CD4-positive, alpha-beta T cell treated with Interleukin-2 at 100 ng/mL for 4 hours (primary cell): ENCODE results near the gene ZMYND19.
A peak's percentile ranks its signal among the peaks of the same experiment; 100 is the strongest.
"Not testable (repeated sequence)": the region's sequence is repeated elsewhere in the genome, so short reads cannot be mapped to it uniquely, and the experiment has no call there.

ENCODE experiments used
- DNase-seq: peaks from one replicate; pipeline ENCODE4 v3.0.0-alpha.2; 2020; ENCODE audit warnings: low spot score

Gene ZMYND19

DNA sequence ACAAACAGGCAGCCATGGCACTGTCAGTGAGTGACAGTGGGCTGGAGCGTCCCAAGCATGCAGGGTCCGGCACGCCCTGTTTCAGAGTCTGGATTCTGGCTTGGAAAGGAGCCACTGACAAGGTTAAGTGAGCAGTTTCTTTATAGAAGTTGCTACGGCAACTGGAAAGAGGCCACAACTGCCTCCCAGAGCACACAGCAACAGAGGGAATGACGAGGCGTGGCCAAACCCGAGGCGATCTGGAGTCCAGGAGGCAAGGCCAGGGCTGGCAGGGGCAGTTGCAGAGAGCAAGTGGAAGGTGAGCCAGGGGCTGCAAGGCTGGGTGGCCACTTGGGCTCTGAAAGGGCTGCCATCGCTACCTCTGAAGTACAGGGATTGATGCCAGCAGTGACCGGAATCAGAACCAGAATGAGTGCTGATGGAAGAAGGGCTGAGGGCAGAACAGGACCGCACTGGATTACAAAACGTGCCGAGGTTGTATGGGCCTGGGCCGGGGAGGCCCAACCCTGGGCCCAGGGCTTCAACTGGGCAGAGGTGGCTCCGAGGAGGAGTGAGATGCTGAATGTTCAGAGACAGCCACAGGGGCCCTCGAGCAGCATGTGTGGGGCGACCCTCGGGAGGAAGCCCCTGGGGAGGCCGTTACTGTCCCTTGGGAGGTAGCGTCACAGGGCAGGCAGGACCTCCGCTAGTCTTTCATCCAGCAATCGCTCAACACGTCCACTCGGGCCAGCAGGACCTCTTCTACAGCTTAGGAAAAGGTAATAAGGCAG, 34.1 kb downstream of the ZMYND19 start:
- DNase-seq: no peak

DNA sequence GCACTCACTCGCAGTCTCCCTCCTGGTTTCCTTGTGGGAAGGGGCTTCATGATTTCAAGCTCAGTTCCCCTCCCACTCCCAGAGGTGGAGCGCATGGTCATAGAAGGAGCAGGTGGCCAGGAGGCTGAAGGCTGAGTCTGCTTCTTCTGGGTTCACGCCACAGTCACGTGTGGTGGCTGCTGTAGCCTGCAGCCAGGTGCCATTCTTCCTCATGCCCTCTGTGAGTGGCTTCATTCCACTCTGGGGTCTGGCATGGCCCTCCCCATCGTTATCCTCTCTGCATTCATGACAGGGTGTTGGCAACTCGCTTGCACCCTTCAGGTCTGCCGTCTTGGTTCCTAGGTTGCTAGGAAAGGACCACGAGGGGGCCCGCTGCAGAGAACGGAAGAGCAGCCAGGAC, 35.1 kb downstream of the ZMYND19 start:
- DNase-seq: no peak

DNA sequence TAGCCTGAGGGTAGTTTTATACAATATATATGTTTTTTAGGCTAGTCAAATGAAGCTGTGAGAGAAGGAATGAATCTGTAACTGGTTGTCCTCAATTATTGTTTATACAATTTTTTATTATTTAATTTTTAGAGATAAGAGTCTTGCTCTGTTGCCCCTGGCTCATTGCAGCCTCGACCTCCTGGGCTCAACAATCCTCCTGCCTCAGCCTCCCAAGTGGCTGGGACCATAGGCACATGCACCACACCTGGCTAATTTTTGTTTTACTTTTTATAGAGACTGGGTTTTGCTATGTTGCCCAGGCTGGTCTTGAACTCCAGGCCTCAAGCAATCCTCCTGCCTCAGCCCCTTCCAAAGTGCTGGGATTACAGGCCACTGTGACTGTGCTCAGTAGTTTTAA, 36.0 kb downstream of the ZMYND19 start:
- DNase-seq: no peak

DNA sequence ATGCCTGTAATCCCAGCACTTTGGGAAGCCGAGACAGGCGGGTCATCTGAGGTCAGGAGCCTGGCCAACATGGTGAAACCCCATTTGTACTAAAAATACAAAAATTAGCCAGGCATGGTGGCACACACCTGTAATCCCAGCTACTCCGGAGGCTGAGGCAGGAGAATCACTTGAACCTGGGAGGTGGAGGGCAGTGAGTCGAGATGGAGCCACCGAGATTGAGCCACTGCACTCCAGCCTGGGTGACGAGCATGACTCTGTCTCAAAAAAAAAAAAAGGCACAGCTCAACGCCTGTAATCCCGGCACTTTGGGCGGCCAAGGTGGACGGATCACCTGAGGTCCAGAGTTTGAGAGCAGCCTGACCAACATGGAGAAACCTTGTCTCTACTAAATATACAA, 36.7 kb downstream of the ZMYND19 start:
- not testable (repeated sequence) for DNase-seq

DNA sequence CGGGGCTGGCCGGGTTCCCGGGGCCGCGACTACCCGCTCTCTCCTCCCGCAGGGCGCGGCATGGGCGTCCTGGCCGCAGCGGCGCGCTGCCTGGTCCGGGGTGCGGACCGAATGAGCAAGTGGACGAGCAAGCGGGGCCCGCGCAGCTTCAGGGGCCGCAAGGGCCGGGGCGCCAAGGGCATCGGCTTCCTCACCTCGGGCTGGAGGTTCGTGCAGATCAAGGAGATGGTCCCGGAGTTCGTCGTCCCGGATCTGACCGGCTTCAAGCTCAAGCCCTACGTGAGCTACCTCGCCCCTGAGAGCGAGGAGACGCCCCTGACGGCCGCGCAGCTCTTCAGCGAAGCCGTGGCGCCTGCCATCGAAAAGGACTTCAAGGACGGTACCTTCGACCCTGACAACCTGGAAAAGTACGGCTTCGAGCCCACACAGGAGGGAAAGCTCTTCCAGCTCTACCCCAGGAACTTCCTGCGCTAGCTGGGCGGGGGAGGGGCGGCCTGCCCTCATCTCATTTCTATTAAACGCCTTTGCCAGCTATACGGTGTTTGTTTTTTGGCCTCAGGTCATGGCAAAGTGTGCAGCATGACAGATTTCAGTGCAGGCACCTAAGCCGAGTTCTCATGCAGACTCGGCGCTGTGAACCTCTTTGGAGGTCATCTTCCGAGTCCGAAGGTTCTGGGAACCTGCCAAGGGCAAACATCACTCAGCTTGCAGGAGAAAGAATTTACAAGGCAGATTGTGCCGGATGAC, 38.1 kb downstream of the ZMYND19 start:
- peak; percentile 13 for DNase-seq

DNA sequence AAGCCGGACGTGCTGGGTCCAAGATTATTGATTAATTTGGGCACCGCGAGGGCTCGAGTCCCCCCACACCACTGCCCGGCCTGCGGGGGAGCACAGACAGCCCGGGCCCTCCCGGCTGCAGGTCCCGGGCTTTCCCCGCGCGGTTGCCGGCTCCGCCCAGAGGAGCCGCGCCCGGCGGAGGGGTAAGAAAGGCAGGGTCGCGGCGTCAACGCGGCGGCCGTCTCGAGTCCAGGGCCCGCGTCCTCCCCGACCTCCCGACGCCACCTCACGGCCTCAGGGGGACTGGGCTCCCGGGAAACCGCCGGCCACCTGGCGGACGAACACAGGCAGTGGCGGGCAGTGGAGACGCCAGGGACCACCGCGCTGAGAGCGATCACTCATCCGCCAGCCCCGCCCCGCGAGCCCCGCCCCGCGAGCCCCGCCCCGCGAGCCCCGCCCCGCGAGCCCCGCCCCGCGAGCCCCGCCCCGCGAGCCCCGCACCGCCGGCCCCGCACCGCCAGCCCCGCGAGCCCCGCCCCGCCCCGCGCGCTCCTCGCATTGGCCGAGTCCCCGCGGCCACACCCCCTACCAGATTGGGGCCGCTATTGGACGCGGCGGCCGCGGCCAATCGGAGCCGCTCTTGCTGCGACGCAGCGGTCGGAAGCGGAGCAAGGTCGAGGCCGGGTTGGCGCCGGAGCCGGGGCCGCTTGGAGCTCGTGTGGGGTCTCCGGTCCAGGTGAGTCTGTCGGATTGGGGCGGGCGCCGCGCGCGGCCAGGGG, 38.9 kb downstream of the ZMYND19 start, which contains the start of gene MRPL41:
TSS of gene MRPL41 (plus strand) at position 616 of the 758 bp plus-strand sequence. CDS start 203 bp downstream, outside the sequence.
- peak; percentile 89 for DNase-seq

DNA sequence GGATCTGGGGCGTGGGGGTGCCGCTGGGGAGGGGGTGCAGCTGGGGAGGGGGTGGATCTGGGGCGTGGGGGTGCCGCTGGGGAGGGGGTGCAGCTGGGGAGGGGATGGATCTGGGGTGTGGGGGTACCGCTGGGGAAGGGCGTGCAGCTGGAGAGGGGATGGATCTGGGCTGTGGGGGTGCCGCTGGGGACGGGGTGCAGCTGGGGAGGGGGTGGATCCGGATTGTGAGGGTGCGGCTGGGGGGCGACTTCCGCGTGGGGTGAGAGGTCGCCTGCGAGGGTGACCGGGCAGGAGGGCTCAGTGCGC, 39.4 kb downstream of the ZMYND19 start:
- not testable (repeated sequence) for DNase-seq

DNA sequence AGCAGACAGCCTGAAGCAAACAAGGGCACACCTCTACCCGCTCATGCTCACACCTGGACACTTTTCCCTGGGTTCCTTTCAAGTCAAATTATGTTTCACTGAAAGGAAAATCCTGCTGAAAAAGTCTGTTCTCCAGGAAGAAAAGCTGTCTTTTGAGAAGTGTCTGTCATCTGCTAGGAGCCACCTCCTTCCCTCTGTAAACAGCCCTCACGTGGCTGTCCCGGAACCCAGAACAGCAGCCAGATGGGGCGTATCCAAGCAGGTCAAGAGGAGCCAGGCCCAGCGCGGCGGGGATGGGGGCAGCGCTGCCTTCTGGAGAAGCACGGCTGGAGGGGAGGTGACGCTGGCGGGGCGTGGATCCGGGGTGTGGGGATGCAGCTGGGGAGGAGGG, 40.1 kb downstream of the ZMYND19 start, which contains the start of gene PNPLA7:
TSS of gene PNPLA7 (minus strand) at position 172 of the 391 bp plus-strand sequence. CDS start 205 bp downstream, outside the sequence.
- peak; percentile 57 for DNase-seq

DNA sequence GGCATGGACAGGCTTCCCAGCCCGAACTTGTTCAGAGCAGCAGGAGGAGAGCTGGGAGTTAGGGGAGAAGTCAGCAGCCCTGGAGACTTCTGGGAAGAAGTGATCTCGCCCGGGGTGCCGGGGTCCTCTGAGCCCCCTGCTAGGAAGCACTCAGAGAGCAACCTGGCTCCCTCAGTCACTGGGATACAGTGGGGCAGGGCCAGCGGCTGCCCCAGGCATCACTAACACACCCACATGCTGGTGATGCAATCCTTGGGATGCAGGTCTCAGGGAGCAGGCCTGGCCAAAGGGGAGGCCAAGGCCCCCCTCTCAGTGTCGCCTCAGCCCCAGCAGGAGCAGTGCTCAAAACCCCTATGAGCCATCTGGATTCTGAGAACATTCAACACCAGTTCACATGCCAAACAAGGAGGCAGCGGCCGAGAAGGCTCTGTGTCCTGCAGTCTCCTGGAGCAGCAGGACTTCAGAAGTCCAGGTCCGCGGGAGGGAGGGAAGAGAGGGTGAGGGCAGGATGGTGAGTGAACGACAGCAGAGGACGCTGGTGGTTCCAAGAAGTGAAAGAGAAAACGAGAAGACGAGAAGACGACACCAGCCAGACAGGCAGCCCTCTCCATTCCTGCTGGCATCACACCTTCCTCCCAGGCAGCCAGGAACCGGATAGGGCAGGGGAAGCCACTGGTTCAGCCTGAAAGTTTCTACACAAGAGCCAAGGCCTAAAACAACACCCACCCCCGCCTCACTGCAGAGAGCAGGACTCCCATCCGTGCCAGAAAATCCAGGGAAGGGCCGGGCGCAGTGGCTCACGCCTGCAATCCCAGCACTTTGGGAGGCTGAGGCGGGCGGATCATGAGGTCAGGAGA, 42.4 kb downstream of the ZMYND19 start:
- DNase-seq: no peak

DNA sequence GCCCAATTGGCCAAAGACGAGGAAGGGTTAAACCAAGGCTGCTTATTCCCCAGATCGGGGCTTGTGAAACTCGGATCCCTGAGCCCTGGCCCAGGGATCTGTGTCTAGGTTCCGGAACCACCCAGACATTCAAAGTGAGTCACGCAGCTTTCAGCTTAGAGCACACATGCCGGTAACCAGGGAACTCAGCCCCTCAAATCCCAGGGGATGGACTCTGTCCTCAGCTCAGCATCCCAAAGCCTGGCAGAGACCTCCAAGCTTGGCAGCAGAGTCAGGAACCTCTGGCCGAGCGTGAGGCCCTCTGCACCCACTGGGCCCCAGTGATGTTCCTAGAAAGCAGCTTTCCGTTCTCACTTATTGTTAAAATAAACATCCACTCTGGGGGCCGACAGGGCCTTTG, 45.2 kb downstream of the ZMYND19 start:
- DNase-seq: no peak

DNA sequence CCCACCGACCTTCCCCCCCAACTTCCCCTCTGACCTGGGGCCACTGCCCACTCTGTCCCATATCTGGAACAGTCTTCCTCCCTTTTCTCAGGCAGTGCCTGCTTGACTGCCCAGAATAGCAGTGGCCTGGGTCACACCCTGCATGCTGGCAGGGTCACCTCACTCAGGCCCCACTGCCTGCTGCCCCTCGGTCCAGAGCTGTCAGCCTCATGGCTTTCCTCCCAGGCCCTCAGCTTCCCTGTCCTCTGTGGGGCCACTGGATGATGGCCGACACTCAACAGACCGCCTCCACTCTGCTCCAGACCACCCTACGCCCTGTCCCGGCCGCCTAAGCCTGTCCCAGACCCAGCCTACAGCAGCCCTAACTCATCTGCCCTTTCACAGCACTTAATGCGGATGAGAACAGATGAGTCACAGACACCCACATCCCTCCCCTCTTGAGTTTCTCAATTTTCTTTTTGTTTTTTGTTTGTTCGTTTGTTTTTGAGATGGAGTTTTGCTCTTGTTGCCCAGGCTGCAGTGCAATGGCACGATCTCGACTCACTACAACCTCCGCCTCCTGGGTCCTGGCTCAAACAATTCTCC, 46.0 kb downstream of the ZMYND19 start:
- no peak for DNase-seq

DNA sequence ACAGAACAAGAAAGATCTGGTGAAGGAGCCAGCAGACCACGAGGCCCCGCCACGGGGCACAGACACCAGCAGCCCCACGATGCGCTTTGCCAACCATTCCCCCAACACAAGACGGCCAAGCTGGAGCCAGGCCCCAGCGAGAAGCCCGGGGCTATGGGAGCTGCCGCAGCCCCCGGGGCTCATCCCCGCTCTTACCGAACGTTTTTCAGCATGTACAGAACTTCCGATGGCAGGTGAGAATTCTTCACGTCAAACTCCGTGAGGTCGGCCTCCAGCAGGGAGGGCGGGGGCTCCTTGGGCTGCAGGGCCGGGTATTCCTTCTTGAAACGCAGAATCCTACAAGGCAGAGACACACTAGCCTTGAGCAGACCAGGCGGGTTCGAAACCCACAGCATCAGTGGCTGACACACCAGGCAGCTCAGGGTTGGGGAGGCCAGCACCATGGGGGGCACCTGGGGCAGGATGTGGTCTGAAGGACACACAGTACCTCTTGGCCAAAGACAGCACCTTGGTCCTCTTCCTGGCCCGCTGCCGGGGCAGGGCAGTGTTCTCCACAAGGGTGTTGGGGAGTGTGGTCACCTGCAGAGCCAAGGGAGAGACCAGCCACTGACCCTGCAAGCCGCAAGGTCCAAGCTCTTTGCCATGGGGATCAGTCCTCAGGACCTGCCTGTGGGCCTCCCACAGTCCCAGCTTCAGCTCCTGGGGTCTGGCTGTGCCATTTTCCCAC, 46.9 kb downstream of the ZMYND19 start:
- DNase-seq: no peak

DNA sequence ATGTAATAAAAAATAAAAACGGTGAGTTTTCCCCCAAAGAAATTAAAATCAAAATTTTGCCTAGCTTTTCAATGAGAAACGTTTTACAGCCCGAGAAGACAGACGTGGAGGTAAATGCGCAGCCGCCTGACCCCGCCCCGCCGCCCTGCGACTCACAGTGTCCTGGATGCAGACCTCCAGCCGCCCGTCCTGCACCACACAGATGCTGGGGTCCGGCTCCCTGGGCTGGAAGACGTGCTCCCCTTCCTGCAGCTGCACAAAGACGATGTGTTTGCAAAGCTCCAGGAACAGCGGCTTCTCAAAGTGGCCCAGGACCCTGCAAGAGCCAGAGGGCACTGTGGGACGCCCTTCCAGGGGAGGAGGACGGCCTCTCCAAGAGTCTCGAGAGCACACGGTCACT, 47.8 kb downstream of the ZMYND19 start:
- no peak for DNase-seq

DNA sequence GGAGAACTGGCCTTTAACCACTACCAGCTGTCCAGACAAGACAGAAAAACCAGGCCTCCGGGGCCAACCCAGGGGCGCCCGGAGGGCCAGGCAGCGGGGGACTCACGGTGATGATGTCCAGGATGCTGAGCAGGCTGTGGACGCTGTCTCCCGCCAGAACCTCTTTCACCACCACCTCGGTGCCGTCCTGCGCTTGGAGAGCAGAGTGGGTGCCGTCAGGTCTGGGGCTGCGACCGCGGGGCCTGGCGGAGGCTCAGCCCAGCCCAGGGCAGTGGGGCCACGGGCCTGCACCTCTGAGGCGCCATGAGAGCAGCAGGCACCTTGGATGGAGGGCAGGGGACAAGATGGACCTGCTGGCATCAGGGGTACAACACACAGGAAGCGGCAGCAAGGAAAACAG, 49.8 kb downstream of the ZMYND19 start:
- DNase-seq: no peak

DNA sequence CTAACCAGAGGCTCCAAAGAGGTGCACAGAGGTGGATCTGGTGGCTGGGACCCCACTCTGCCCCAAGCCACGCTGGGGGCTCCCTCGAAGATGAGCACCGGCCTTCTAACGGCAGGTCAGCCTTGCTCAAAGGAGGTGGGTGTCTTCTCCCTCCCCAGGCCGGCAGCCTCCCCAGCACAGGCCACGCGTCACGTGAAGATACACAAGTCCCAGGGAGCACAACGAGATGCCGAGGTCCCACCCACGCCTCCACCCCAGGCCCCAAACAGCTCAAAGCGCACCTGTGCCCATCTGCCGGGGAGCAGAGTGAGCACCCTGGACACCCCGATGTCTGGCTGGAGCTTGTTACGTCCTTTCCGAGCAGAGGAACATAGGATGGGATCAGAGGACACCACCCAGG, 52.3 kb downstream of the ZMYND19 start:
- DNase-seq: no peak

DNA sequence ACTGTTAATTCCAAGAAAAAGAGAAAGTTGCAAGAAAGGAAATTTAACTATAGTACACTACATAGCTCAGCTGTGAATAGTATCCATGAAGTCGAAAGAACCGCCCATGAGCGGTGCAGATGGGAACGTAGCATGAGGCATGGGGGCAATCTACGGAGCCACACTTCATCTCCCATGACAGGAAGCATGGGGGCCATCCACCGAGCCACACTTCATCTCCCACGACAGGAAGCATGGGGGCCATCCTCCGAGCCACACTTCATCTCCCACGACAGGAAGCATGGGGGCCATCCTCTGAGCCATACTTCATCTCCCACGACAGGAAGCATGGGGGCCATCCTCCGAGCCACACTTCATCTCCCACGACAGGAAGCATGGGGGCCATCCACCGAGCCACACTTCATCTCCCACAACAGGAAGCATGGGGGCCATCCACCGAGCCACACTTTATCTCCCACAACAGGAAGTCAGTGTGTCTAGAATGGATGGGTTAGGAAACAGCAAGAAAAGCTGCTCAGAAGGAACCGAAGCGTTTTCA, 53.6 kb downstream of the ZMYND19 start:
- DNase-seq: peak; percentile 5

DNA sequence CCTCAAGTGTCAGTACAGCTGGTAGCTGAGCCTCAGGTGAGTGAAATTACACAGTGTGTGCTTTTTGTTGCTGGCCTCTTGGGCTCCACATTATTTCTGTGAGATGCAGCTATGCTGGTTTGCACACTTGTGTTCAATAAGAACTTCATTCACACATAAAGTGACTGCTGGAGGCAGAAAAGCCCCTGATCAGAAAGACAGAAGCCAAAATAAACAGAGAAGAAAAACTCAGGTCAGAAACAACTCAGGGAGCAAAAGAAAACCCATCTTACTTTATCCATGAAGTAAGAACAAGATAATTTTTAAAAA, 55.2 kb downstream of the ZMYND19 start:
- DNase-seq: no peak

DNA sequence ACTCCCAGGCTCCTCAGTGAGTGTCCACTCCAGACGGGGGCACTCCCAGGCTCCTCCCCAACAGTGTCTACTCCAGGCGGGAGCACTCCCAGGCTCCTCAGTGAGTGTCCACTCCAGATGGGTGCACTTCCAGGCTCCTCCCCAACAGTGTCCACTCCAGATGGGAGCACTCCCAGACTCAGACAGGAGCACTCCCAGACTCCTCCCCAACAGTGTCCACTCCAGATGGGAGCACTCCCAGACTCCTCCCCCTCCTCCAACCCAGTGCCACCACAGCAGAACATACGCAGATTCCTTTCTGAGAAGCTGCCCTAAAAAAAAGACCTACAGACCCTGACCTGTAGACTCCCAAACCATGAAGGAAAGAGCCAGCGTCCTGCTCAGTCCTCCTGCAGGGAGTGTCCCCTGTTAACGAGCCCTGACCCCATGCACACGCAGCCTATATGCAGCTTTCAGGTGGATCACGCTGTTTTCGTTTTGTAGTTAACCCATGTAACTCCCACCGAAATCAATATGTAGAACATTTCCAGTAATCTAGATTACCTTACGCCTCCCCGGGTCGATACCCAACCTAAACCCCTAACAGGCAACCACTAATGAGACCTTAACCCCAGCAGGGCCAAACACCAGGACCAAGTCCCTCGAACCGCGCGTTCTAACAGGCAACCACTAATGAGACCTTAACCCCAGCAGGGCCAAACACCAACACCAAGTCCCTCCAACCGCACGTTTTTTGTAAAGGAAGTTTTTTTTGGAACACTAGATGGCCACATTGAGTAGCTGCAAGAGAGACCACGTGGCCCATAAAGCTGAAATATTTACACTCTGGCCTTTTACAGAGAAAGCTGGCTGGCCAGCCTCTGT, 55.8 kb downstream of the ZMYND19 start:
- peak; percentile 45 for DNase-seq

DNA sequence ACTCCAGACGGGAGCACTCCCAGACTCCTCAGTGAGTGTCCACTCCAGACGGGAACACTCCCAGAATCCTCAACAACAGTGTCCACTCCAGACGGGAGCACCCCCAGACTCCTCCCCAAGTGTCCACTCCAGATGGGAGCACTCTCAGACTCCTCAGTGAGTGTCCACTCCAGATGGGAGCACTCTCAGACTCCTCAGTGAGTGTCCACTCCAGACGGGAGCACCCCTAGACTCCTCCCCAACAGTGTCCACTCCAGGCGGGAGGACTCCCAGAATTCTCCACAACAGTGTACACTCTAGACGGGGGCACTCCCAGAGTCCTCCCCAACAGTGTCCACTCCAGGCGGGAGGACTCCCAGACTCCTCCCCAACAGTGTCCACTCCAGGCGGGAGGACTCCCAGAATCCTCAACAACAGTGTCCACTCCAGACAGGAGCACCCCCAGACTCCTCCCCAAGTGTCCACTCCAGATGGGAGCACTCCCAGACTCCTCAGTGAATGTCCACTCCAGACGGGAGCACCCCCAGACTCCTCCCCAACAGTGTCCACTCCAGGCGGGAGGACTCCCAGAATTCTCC, 57.3 kb downstream of the ZMYND19 start:
- not testable (repeated sequence) for DNase-seq
